Islet of Langerhans (tissue), 1 donor: Measurements from ENCODE around the gene ARHGAP10.
A peak's percentile ranks its signal among the peaks of the same experiment; 100 is the strongest.

Experiments
- FAIRE-seq: peaks from one replicate; lab custom pipeline; 2011; peaks lifted over from hg19 to GRCh38; lab: Jason Lieb, UNC

ARHGAP10 gene

GRCh38 chr4:147955827-147956558 is 224.1 kb downstream of the ARHGAP10 start:
- no peak for FAIRE-seq

- no peak for FAIRE-seq
These were observed 225.6 kb downstream of the ARHGAP10 start for GRCh38 chr4:147957446-147957845.

- no peak for FAIRE-seq
These were observed 226.2 kb downstream of the ARHGAP10 start for GRCh38 chr4:147958057-147958456.

GRCh38 chr4:147958489-147959065 is 226.7 kb downstream of the ARHGAP10 start:
- peak; percentile 73 for FAIRE-seq

- no peak for FAIRE-seq
These were observed 229.1 kb downstream of the ARHGAP10 start for GRCh38 chr4:147960971-147961370.

- FAIRE-seq, result no peak
These were observed 232.0 kb downstream of the ARHGAP10 start for GRCh38 chr4:147963839-147964238.

- FAIRE-seq, result no peak
These were observed 232.5 kb downstream of the ARHGAP10 start for GRCh38 chr4:147964266-147964880.

GRCh38 chr4:147965056-147965455 is 233.2 kb downstream of the ARHGAP10 start:
- no peak for FAIRE-seq

- FAIRE-seq, result no peak
These were observed 234.0 kb downstream of the ARHGAP10 start for GRCh38 chr4:147965873-147966272.

GRCh38 chr4:147968641-147969040 is 236.8 kb downstream of the ARHGAP10 start:
- FAIRE-seq, result no peak

- no peak for FAIRE-seq
These were observed 237.9 kb downstream of the ARHGAP10 start for GRCh38 chr4:147969573-147970385.

- FAIRE-seq, result no peak
These were observed 239.2 kb downstream of the ARHGAP10 start for GRCh38 chr4:147971116-147971515.

GRCh38 chr4:147975325-147975724 is 243.4 kb downstream of the ARHGAP10 start:
- no peak for FAIRE-seq

GRCh38 chr4:147975933-147976928 is 244.3 kb downstream of the ARHGAP10 start:
- FAIRE-seq, result no peak

- peak; percentile 13 for FAIRE-seq
These were observed 248.7 kb downstream of the ARHGAP10 start for GRCh38 chr4:147980586-147980985.

GRCh38 chr4:147981305-147981704 is 249.4 kb downstream of the ARHGAP10 start:
- FAIRE-seq, result no peak

GRCh38 chr4:147984065-147984777 is 252.3 kb downstream of the ARHGAP10 start:
- FAIRE-seq, result no peak

- no peak for FAIRE-seq
These were observed 252.9 kb downstream of the ARHGAP10 start for GRCh38 chr4:147984778-147985138.

GRCh38 chr4:147985376-147985775 is 253.5 kb downstream of the ARHGAP10 start:
- no peak for FAIRE-seq

- FAIRE-seq, result no peak
These were observed 255.4 kb downstream of the ARHGAP10 start for GRCh38 chr4:147987252-147987651.
